CD4-positive, alpha-beta T cell treated with Interleukin-12 subunit alpha and Interleukin-12 subunit beta, for 1 hour (primary cell): Measurements from ENCODE around the gene MMP15.

Experiments
- DNase-seq: peaks from one replicate; pipeline ENCODE4 v3.0.0-alpha.2; 2020

The MMP15 gene

GRCh38 chr16:58037365-58038057, 12.0 kb downstream of the MMP15 start:
- DNase-seq, result no peak

DNA sequence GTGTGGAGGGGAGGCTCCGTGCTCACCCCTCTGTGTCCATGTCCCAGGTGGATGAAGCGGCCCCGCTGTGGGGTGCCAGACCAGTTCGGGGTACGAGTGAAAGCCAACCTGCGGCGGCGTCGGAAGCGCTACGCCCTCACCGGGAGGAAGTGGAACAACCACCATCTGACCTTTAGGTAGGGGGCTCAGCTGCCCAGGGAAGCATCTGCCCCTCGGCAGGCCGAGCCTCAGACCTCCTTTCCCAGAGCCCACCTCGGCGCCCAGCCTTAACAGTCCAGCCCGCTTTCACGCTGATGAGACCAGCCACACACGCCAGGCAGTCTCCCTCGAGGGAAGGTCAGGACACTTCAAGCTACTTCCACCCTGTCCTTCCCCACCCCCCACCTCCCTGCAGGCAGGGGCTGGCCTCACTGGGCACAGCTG, 12.7 kb downstream of the MMP15 start:
- no peak for DNase-seq

- DNase-seq, result no peak
These were observed 14.4 kb downstream of the MMP15 start for GRCh38 chr16:58039829-58040495.

DNA sequence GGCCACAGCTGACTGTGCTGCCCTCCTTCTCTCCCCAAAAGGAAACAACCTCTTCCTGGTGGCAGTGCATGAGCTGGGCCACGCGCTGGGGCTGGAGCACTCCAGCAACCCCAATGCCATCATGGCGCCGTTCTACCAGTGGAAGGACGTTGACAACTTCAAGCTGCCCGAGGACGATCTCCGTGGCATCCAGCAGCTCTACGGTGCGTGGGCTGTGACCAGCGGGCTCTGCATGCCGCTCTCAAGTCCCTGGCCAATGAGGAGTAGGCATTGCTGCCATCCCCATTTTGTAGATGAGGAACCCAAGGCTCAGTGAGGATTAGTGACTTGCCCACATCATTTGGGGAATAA, 14.9 kb downstream of the MMP15 start:
- DNase-seq, result no peak

- no peak for DNase-seq
These were observed 15.5 kb downstream of the MMP15 start for GRCh38 chr16:58040945-58041627.

DNA sequence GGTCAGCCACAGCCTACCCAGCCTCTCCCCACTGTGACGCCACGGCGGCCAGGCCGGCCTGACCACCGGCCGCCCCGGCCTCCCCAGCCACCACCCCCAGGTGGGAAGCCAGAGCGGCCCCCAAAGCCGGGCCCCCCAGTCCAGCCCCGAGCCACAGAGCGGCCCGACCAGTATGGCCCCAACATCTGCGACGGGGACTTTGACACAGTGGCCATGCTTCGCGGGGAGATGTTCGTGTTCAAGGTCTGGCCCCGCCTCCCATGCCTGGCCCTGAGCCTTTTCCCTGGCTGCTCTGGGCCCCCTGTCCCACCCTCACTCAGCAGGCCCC, 16.0 kb downstream of the MMP15 start:
- DNase-seq, result no peak

GRCh38 chr16:58042001-58042885, 16.7 kb downstream of the MMP15 start:
- no peak for DNase-seq

GRCh38 chr16:58042886-58043515, 17.4 kb downstream of the MMP15 start:
- no peak for DNase-seq

DNA sequence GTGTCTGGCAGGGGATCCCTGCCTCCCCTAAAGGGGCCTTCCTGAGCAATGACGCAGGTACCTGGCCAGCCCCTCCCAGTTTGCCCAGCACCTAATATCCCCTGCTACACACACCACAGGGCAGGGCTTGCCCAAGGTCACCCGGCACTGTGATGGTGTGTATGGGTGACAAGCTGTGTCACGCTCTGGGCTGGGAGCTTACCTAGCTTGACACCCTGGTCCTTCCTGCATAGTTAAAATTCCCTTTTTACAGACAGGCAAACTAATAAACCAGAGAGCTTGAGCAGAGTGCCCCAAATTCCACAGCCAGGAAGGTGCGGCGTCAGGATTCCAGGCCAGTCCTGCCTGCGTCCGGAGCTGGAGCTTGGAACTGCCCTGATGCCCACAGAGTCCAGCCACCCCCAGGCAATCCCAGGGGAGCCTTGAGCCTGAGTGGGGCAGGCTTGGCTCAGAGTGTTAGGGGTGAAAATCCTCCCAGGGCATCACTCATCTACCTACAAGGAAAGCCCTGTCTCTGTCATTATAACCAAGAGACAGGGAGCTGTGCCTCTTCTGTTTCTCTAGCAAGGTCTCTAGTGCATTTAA, 18.1 kb downstream of the MMP15 start:
- DNase-seq, result no peak

DNA sequence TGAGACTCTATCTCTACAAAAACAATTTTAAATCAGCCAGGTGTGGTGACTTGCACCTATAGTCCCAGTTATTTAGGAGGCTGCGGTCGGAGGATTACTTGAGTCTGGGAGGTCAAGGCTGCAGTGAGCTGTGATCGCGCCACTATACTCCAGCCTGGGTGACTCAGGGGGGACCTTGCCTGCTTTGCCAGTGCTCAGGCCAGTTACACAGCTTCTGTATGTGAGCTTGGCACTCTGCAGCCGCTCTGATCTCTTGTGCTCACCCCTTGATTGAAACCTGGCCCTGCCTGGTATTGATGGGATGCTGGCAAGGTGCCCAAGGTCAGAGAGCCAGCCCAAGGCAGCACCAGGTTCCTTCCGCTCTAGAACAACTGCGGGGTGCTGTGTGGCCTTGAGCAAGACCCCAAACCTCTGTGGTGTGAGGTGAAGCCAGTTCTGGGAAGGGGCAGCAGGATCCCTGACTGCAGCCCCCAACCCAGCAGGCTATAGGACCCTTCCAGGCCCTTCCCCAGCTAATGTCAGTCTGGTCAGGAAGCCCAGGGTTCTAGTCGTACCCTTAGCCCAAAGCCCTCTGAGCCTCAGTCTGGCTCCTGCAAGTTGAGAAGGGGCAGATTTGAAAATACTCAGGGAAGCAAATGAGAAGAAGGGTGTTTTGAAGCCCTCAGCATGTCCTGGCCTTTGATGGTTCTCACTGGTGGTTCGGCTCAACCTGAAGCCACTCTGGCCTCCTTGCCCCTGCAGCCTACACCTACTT, 18.9 kb downstream of the MMP15 start:
- DNase-seq, result no peak

DNA sequence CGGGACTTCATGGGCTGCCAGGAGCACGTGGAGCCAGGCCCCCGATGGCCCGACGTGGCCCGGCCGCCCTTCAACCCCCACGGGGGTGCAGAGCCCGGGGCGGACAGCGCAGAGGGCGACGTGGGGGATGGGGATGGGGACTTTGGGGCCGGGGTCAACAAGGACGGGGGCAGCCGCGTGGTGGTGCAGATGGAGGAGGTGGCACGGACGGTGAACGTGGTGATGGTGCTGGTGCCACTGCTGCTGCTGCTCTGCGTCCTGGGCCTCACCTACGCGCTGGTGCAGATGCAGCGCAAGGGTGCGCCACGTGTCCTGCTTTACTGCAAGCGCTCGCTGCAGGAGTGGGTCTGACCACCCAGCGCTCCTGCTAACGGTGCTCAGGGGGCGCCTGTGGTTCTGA, 19.5 kb downstream of the MMP15 start:
- no peak for DNase-seq

GRCh38 chr16:58046054-58046881, 20.7 kb downstream of the MMP15 start:
- no peak for DNase-seq

DNA sequence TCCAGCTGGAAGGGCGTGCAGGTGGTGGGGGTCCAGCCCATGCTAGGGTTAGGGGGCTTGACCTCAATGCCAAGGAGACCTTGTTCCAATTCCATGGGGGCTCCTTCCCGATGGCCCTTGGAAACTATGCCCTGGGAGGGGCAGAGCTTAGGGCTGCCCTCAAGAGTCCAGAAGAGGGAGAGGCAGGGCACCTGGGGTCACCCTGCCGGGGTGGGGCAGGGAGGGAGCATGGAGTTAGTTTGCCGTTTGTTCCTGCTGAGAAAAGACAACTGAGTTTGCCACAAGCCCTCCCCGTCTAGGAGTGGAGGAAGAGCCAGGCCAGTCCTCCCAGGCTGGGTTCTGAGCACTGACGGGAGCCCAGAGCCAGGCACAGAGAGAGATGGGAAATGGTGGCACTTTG, 21.4 kb downstream of the MMP15 start:
- DNase-seq, result no peak

DNA sequence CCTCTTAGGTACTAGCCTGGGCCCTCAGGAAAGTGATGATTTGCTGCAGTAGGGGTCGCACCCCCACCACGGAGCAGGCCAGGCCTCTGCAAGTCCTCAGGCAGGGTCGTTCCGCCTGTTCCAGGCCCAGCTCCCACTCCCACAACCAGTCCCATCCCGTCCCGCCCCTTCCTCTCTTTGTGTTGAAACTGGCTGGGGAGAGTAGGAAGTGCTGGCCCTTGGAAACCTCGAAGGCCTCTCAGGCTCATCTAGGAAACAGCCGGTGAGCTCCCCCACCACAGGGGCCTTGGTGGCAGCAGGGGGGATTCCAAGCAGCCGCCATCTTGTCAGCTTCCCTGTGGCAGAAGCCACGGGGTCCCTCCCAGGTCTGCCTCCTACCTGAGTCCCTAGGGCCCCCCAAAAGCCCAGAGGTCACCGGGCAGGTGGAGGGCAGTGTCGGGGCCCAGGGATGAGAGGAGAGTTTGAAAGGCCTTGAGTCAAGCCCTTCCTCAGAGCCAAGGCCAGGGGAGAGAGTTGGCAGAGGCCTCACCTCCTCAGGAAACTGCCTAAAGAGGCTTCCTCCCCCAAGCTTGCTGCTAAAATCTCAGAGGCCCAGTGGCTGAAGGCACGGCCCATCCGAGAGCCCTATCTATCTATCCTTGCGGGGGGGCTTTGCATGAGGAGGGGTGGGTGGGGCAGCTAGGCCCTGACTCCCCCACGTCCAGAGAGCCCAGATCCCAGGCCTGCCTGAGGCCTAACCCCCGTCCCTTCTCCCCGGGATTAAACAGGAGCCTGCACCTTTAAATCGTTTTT, 22.2 kb downstream of the MMP15 start:
- no peak for DNase-seq

- DNase-seq, result no peak
These were observed 23.1 kb downstream of the MMP15 start for GRCh38 chr16:58048494-58049231.

- DNase-seq, result no peak
These were observed 24.0 kb downstream of the MMP15 start for GRCh38 chr16:58049232-58050185.

DNA sequence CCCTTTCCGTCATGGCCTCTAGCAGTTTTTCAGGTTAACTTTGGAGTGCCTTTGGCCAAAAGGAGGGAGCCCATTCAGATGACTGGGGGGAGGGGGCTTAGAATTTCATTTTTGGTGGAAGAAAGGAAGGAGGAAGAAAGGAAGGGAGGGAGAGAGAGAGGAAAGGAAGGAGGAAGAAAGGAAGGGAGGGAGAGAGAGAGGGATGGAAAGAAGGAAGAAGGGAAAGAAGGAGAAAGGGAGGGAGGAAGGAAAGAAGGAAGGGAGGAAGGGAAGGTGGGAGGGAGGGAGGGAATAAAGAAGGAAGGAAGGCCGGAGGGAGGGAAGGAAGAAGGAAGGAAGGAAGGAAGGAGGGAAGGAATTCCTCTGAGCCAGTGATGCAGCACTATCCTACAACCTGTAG, 25.7 kb downstream of the MMP15 start:
- DNase-seq, result no peak
